Measurements from ENCODE around the gene NUP58. TPM values are rescaled to one million over a fixed set of nuclear protein-coding genes. Genes with fewer than 3 reads are reported as not detected.

Gene NUP58
- polyA plus RNA-seq, 1 donor (not counting 4 experiments of a cell fraction or from before 2014, with no cell fraction given) = 51.5 TPM

DNA sequence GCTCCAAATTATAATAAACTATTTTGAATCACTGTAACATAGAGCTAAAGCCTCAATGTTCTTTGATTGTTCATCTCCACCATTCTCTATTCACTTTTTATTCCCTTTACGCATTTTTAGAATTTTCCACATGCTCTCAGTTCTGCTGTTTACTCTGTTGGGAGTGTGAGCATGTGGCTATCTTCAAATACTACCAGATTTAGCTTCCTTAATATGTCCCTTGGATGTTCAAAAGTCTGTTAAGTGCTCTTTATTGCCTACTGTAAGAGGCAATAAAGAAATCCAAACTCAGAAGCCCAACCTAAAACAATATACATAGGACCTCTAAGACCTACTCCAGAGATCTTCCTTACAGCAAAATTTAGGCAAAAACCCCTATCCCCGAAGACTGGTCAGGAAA is 48.7 kb upstream of the NUP58 start:
- Histone ChIP-seq H4K20me1 (ENCODE audit: control insufficient read depth, extremely low read depth, insufficient read depth, low read length) (no peaks in the 10 kb centered on the region), H3K9me1 (ENCODE audit: control insufficient read depth, extremely low read depth, insufficient read depth, low read length) (no peaks in the 10 kb centered on the region), H3K4me3 (ENCODE audit: control insufficient read depth in 2 of 3, extremely low read depth in 1 of 3, insufficient read depth in 2 of 3, low read depth in 1 of 3, low read length in 3 of 3) (no peak overlapping the region), H3K4me2 (ENCODE audit: control insufficient read depth, extremely low read depth, insufficient read depth, low read depth, low read length) (no peak overlapping the region), H3K9ac (ENCODE audit: control insufficient read depth, extremely low read depth, insufficient read depth, low read length) (no peak overlapping the region), H2AFZ (ENCODE audit: control insufficient read depth, low read length) (no peak overlapping the region), H3K27me3 (ENCODE audit: control insufficient read depth, extremely low read depth, insufficient read depth, low read length) (no peaks in the 10 kb centered on the region), H3K4me1 (ENCODE audit: control insufficient read depth, extremely low read depth, insufficient read depth, low read length) (no peaks in the 10 kb centered on the region), H3K27ac (ENCODE audit: control insufficient read depth, insufficient read depth, low read length) (no peak overlapping the region), H3K9me3 (ENCODE audit: control insufficient read depth, low read depth, low read length) (no peaks in the 10 kb centered on the region), H3K79me2 (ENCODE audit: control insufficient read depth, insufficient read depth, low read length) (no peaks in the 10 kb centered on the region), H3K36me3 (ENCODE audit: control insufficient read depth in 2 of 2, extremely low read depth in 1 of 2, insufficient read depth in 2 of 2, low read length in 2 of 2) (peaks cover 1 to 6% of the 10 kb centered on the region in 2 experiments)
- DNase-seq (ENCODE audit: low read depth, low spot score) (no peak), FAIRE-seq (no peak)
- dilution Hi-C loops (cut with MboI; ENCODE audit: extremely low pct_ligation_motif_present, low sequenced_read_pairs) = no loop called here
- TF ChIP-seq, protein P1, sequence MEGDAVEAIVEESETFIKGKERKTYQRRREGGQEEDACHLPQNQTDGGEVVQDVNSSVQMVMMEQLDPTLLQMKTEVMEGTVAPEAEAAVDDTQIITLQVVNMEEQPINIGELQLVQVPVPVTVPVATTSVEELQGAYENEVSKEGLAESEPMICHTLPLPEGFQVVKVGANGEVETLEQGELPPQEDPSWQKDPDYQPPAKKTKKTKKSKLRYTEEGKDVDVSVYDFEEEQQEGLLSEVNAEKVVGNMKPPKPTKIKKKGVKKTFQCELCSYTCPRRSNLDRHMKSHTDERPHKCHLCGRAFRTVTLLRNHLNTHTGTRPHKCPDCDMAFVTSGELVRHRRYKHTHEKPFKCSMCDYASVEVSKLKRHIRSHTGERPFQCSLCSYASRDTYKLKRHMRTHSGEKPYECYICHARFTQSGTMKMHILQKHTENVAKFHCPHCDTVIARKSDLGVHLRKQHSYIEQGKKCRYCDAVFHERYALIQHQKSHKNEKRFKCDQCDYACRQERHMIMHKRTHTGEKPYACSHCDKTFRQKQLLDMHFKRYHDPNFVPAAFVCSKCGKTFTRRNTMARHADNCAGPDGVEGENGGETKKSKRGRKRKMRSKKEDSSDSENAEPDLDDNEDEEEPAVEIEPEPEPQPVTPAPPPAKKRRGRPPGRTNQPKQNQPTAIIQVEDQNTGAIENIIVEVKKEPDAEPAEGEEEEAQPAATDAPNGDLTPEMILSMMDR (optimal IDR thresholded peaks at IDR 0.05 in 1 of 3, IDR thresholded peaks at IDR 0.05 in 1 of 3, conservative IDR thresholded peaks at IDR 0.05 in 1 of 3; ENCODE audit: extremely low read depth in 1 of 3, insufficient read depth in 2 of 3, low read length in 3 of 3) = no peak
- TF ChIP-seq EZH2 (IDR thresholded peaks at IDR 0.05; ENCODE audit: low read length) = no peak

- H3K79me2 ChIP-seq (ENCODE audit: control insufficient read depth, insufficient read depth, low read length) = no peaks in the 10 kb centered on the region
- peaks cover 1 to 6% of the 10 kb centered on the region in 2 experiments for H3K36me3 ChIP-seq (ENCODE audit: control insufficient read depth in 2 of 2, extremely low read depth in 1 of 2, insufficient read depth in 2 of 2, low read length in 2 of 2)
- no peak overlapping the region for H2AFZ ChIP-seq (ENCODE audit: control insufficient read depth, low read length)
- no peak overlapping the region for H3K4me2 ChIP-seq (ENCODE audit: control insufficient read depth, extremely low read depth, insufficient read depth, low read depth, low read length)
- no peak overlapping the region for H3K4me3 ChIP-seq (ENCODE audit: control insufficient read depth in 2 of 3, extremely low read depth in 1 of 3, insufficient read depth in 2 of 3, low read depth in 1 of 3, low read length in 3 of 3)
- H3K9ac ChIP-seq (ENCODE audit: control insufficient read depth, extremely low read depth, insufficient read depth, low read length) = no peak overlapping the region
- no peaks in the 10 kb centered on the region for H3K27me3 ChIP-seq (ENCODE audit: control insufficient read depth, extremely low read depth, insufficient read depth, low read length)
- no peaks in the 10 kb centered on the region for H3K9me1 ChIP-seq (ENCODE audit: control insufficient read depth, extremely low read depth, insufficient read depth, low read length)
- no peaks in the 10 kb centered on the region for H4K20me1 ChIP-seq (ENCODE audit: control insufficient read depth, extremely low read depth, insufficient read depth, low read length)
- H3K27ac ChIP-seq (ENCODE audit: control insufficient read depth, insufficient read depth, low read length) = no peak overlapping the region
- no peak for TF ChIP-seq EZH2 (IDR thresholded peaks at IDR 0.05; ENCODE audit: low read length)
- TF ChIP-seq, protein P1 (optimal IDR thresholded peaks at IDR 0.05 in 1 of 3, IDR thresholded peaks at IDR 0.05 in 1 of 3, conservative IDR thresholded peaks at IDR 0.05 in 1 of 3; ENCODE audit: extremely low read depth in 1 of 3, insufficient read depth in 2 of 3, low read length in 3 of 3) = no peak
- H3K9me3 ChIP-seq (ENCODE audit: control insufficient read depth, low read depth, low read length) = no peaks in the 10 kb centered on the region
- FAIRE-seq (no peak), DNase-seq (ENCODE audit: low read depth, low spot score) (no peak)
- no peaks in the 10 kb centered on the region for H3K4me1 ChIP-seq (ENCODE audit: control insufficient read depth, extremely low read depth, insufficient read depth, low read length)
- dilution Hi-C loops (cut with MboI; ENCODE audit: extremely low pct_ligation_motif_present, low sequenced_read_pairs) = no loop called here
Observed at GRCh38 chr13:25253702-25254101, 47.7 kb upstream of the NUP58 start.
